ENCODE data around the gene POLE.

Gene POLE

GRCh38 chr12:132728502-132728901 is 41.4 kb upstream of the POLE start:
- Histone ChIP-seq H3K9me3 (ENCODE audit: control insufficient read depth, low read length) (no peaks in the 10 kb centered on the region), H3K36me3 (ENCODE audit: control insufficient read depth, insufficient read depth, low read length) (peaks cover 61% of the 10 kb centered on the region), H3K27ac (ENCODE audit: insufficient read depth, low read length, poor library complexity, severe bottlenecking) (no peak overlapping the region), H3K27me3 (replicated peaks; ENCODE audit: control insufficient read depth, insufficient read depth, low read length, poor library complexity, severe bottlenecking) (no peaks in the 10 kb centered on the region), H3K4me3 (ENCODE audit: insufficient read depth, low read depth, low read length, poor library complexity, severe bottlenecking) (no peak overlapping the region), H3K4me1 (ENCODE audit: control insufficient read depth, insufficient read depth, low read length, poor library complexity, severe bottlenecking) (no peaks in the 10 kb centered on the region)
- DNase-seq, result no peak

GRCh38 chr12:132727091-132727794 is 40.1 kb upstream of the POLE start:
- no peak for DNase-seq
- H3K27me3 ChIP-seq (replicated peaks; ENCODE audit: control insufficient read depth, insufficient read depth, low read length, poor library complexity, severe bottlenecking), result no peaks in the 10 kb centered on the region
- no peaks in the 10 kb centered on the region for H3K4me1 ChIP-seq (ENCODE audit: control insufficient read depth, insufficient read depth, low read length, poor library complexity, severe bottlenecking)
- H3K4me3 ChIP-seq (ENCODE audit: insufficient read depth, low read depth, low read length, poor library complexity, severe bottlenecking), result no peak overlapping the region
- no peaks in the 10 kb centered on the region for H3K9me3 ChIP-seq (ENCODE audit: control insufficient read depth, low read length)
- H3K36me3 ChIP-seq (ENCODE audit: control insufficient read depth, insufficient read depth, low read length), result peaks cover 57% of the 10 kb centered on the region
- H3K27ac ChIP-seq (ENCODE audit: insufficient read depth, low read length, poor library complexity, severe bottlenecking), result no peak overlapping the region

GRCh38 chr12:132726386-132726785 is 39.2 kb upstream of the POLE start:
- no peaks in the 10 kb centered on the region for H3K27me3 ChIP-seq (replicated peaks; ENCODE audit: control insufficient read depth, insufficient read depth, low read length, poor library complexity, severe bottlenecking)
- H3K4me1 ChIP-seq (ENCODE audit: control insufficient read depth, insufficient read depth, low read length, poor library complexity, severe bottlenecking), result no peaks in the 10 kb centered on the region
- no peak overlapping the region for H3K4me3 ChIP-seq (ENCODE audit: insufficient read depth, low read depth, low read length, poor library complexity, severe bottlenecking)
- H3K27ac ChIP-seq (ENCODE audit: insufficient read depth, low read length, poor library complexity, severe bottlenecking), result no peak overlapping the region
- no peaks in the 10 kb centered on the region for H3K9me3 ChIP-seq (ENCODE audit: control insufficient read depth, low read length)
- peaks cover 50% of the 10 kb centered on the region for H3K36me3 ChIP-seq (ENCODE audit: control insufficient read depth, insufficient read depth, low read length)
- DNase-seq, result no peak

GRCh38 chr12:132724506-132725241 is 37.5 kb upstream of the POLE start:
- H3K27ac ChIP-seq (ENCODE audit: insufficient read depth, low read length, poor library complexity, severe bottlenecking), result no peak overlapping the region

GRCh38 chr12:132723764-132724140 is 36.6 kb upstream of the POLE start:
- H3K4me1 ChIP-seq (ENCODE audit: control insufficient read depth, insufficient read depth, low read length, poor library complexity, severe bottlenecking), result no peaks in the 10 kb centered on the region
- H3K27me3 ChIP-seq (replicated peaks; ENCODE audit: control insufficient read depth, insufficient read depth, low read length, poor library complexity, severe bottlenecking), result no peaks in the 10 kb centered on the region
- no peaks in the 10 kb centered on the region for H3K9me3 ChIP-seq (ENCODE audit: control insufficient read depth, low read length)
- H3K27ac ChIP-seq (ENCODE audit: insufficient read depth, low read length, poor library complexity, severe bottlenecking), result no peak overlapping the region
- DNase-seq, result no peak
- H3K4me3 ChIP-seq (ENCODE audit: insufficient read depth, low read depth, low read length, poor library complexity, severe bottlenecking), result no peak overlapping the region
- peaks cover 66% of the 10 kb centered on the region for H3K36me3 ChIP-seq (ENCODE audit: control insufficient read depth, insufficient read depth, low read length)

More at GRCh38 chr12:132724506-132725241, 37.5 kb upstream of the POLE start:
- Histone ChIP-seq H3K4me3 (ENCODE audit: insufficient read depth, low read depth, low read length, poor library complexity, severe bottlenecking) (no peak overlapping the region), H3K9me3 (ENCODE audit: control insufficient read depth, low read length) (no peaks in the 10 kb centered on the region), H3K27me3 (replicated peaks; ENCODE audit: control insufficient read depth, insufficient read depth, low read length, poor library complexity, severe bottlenecking) (no peaks in the 10 kb centered on the region), H3K36me3 (ENCODE audit: control insufficient read depth, insufficient read depth, low read length) (peaks cover 60% of the 10 kb centered on the region), H3K4me1 (ENCODE audit: control insufficient read depth, insufficient read depth, low read length, poor library complexity, severe bottlenecking) (no peaks in the 10 kb centered on the region)
- no peak for DNase-seq

- no peaks in the 10 kb centered on the region for H3K4me1 ChIP-seq (ENCODE audit: control insufficient read depth, insufficient read depth, low read length, poor library complexity, severe bottlenecking)
- H3K27ac ChIP-seq (ENCODE audit: insufficient read depth, low read length, poor library complexity, severe bottlenecking), result no peak overlapping the region
- no peak for DNase-seq
- no peaks in the 10 kb centered on the region for H3K27me3 ChIP-seq (replicated peaks; ENCODE audit: control insufficient read depth, insufficient read depth, low read length, poor library complexity, severe bottlenecking)
- H3K36me3 ChIP-seq (ENCODE audit: control insufficient read depth, insufficient read depth, low read length), result peaks cover 63% of the 10 kb centered on the region
- no peaks in the 10 kb centered on the region for H3K9me3 ChIP-seq (ENCODE audit: control insufficient read depth, low read length)
- H3K4me3 ChIP-seq (ENCODE audit: insufficient read depth, low read depth, low read length, poor library complexity, severe bottlenecking), result no peak overlapping the region
These were observed 36.0 kb upstream of the POLE start for GRCh38 chr12:132723015-132723763.

- Histone ChIP-seq H3K4me3 (ENCODE audit: insufficient read depth, low read depth, low read length, poor library complexity, severe bottlenecking) (no peak overlapping the region), H3K4me1 (ENCODE audit: control insufficient read depth, insufficient read depth, low read length, poor library complexity, severe bottlenecking) (no peaks in the 10 kb centered on the region), H3K27me3 (replicated peaks; ENCODE audit: control insufficient read depth, insufficient read depth, low read length, poor library complexity, severe bottlenecking) (no peaks in the 10 kb centered on the region), H3K27ac (ENCODE audit: insufficient read depth, low read length, poor library complexity, severe bottlenecking) (no peak overlapping the region), H3K9me3 (ENCODE audit: control insufficient read depth, low read length) (no peaks in the 10 kb centered on the region), H3K36me3 (ENCODE audit: control insufficient read depth, insufficient read depth, low read length) (peaks cover 59% of the 10 kb centered on the region)
- no peak for DNase-seq
These were observed 33.6 kb upstream of the POLE start for GRCh38 chr12:132720606-132721345.

- H3K4me3 ChIP-seq (ENCODE audit: insufficient read depth, low read depth, low read length, poor library complexity, severe bottlenecking), result no peak overlapping the region
- no peak for DNase-seq
- H3K9me3 ChIP-seq (ENCODE audit: control insufficient read depth, low read length), result no peaks in the 10 kb centered on the region
- H3K27ac ChIP-seq (ENCODE audit: insufficient read depth, low read length, poor library complexity, severe bottlenecking), result no peak overlapping the region
- H3K27me3 ChIP-seq (replicated peaks; ENCODE audit: control insufficient read depth, insufficient read depth, low read length, poor library complexity, severe bottlenecking), result no peaks in the 10 kb centered on the region
- H3K4me1 ChIP-seq (ENCODE audit: control insufficient read depth, insufficient read depth, low read length, poor library complexity, severe bottlenecking), result no peaks in the 10 kb centered on the region
- peaks cover 58% of the 10 kb centered on the region for H3K36me3 ChIP-seq (ENCODE audit: control insufficient read depth, insufficient read depth, low read length)
These were observed 32.8 kb upstream of the POLE start for GRCh38 chr12:132719954-132720324.

- no peaks in the 10 kb centered on the region for H3K27me3 ChIP-seq (replicated peaks; ENCODE audit: control insufficient read depth, insufficient read depth, low read length, poor library complexity, severe bottlenecking)
- DNase-seq, result no peak
- no peak overlapping the region for H3K27ac ChIP-seq (ENCODE audit: insufficient read depth, low read length, poor library complexity, severe bottlenecking)
- peaks cover 58% of the 10 kb centered on the region for H3K36me3 ChIP-seq (ENCODE audit: control insufficient read depth, insufficient read depth, low read length)
- no peak overlapping the region for H3K4me3 ChIP-seq (ENCODE audit: insufficient read depth, low read depth, low read length, poor library complexity, severe bottlenecking)
- no peaks in the 10 kb centered on the region for H3K9me3 ChIP-seq (ENCODE audit: control insufficient read depth, low read length)
- no peaks in the 10 kb centered on the region for H3K4me1 ChIP-seq (ENCODE audit: control insufficient read depth, insufficient read depth, low read length, poor library complexity, severe bottlenecking)
These were observed 32.2 kb upstream of the POLE start for GRCh38 chr12:132719141-132719953.
